HT1080 (cell line): ENCODE measurements around the gene POLA2. TPM values are rescaled to one million over a fixed set of nuclear protein-coding genes. Genes with fewer than 3 reads are reported as not detected.
"Not testable (repeated sequence)": the region's sequence is repeated elsewhere in the genome, so short reads cannot be mapped to it uniquely, and the experiment has no call there.

ENCODE experiments used
- DNase-seq: peaks from one replicate; pipeline ENCODE4 v3.0.0-alpha.2; 2015; ENCODE audit warnings: low read depth
- total RNA-seq: library from RNA; depleted of rRNA; stranded (reverse); fragments of >200 nt; shearing (Covaris generic); gene quantifications from 2 replicates; pipeline ENCODE4 v1.2.3, GENCODE V29; 2014; rRNA removed

POLA2 gene
- total RNA-seq, 1 experiment from 2014 or later, result 24.2 TPM

DNA sequence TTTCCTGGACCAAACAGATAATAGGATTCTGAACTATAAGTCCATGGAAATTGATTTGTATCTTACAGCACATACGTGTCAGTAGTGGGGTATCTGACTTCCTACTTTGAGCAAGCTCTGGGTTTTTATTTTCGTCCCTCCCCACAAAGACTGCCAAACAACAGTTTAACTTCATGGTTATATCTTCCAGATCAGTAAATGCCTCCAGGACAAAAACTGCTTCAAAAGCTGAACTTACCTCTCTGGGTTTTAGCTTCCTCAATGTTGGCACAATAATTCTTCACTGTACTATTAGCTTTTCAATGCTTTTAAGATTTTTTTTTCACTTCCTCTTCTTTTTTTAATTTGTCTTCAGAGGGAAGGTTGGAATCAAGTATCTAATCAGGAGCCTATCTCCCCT, 67.7 kb downstream of the POLA2 start:
- no peak for DNase-seq

DNA sequence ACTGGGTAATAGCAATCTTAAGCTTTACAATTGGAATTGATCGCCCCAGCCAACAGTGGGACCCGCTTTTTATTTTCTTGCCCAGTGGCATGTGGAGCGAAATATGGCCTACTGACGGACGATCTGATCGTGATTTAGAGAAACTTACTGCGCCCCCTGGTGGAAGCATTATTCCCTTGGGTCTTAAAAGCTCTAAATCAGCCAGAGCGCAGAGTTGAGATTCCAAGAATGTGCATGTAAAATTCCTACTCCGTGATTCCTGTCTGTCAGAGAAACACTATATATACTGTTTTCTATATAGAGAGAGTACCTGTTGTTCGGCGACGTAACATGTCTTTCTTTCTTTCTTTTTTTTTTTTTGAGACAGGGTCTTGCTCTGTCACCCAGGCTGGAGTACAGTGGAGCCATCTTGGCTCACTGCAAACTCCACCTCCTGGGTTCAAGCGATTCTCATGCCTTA, 68.2 kb downstream of the POLA2 start:
- peak; percentile 77 for DNase-seq

DNA sequence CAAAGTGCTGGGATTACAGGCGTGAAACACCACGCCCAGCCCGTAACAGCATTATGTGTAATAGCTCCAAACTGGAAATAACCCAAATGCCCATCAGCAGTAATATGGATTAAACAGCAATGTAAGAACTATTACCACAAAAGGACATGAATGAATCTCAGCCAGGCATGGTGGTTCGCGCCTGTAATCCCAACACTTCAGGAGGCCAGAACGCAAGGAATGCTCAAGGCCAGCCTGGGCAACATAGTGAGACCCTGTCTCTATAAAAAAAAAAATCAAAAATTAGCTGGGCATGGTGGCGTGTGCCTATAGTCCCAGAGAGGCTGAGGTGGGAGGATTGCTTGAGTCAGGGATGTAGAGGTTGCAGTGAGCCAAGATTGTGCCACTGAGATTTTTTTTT, 68.8 kb downstream of the POLA2 start:
- no peak for DNase-seq

DNA sequence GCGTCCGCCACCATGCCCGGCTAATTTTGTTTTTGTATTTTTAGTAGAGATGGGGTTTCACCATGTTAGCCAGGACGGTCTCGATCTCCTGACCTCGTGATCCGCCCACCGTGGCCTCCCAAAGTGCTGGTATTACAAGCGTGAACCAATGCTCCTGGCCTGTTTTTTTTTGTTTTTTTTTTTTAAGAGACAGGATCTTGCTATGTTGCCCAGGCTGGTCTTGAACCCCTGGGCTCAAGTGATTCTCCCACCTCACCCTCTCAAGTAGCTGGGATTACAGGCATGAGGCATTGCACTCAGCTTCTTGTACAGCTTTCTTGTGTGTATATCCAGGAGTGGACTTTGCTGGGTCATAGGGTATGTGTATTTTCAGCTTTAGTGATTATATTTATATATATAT, 70.8 kb downstream of the POLA2 start:
- not testable (repeated sequence) for DNase-seq

DNA sequence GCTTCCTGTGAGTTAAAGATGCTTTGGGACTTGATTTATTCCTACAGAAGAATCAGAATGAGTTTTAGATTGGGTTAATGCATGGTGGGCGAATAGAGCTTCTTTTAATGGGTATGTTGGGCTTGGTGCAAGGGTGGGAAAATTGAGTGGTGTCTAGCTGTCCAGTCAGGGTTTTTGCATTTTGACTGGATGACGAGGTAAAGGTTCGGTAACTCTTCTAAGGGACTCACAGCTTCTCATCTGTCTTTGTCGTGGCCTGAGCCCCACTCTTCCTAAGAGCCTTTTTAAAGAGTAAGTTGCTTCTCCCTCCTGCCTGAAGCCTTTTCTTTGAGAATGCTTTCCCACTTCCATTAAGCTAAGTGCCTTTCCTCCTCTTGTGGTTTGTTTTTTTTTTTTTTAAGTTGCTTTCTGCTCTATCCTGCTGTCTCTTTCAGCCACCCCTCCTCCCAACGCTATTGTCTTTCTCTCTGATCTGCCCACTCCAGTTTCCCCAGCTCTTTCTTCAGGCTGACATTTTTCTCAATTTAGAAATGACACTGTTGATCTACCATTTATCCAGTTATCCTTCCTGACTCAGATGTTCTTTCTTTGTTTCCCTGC, 73.0 kb downstream of the POLA2 start:
- no peak for DNase-seq

DNA sequence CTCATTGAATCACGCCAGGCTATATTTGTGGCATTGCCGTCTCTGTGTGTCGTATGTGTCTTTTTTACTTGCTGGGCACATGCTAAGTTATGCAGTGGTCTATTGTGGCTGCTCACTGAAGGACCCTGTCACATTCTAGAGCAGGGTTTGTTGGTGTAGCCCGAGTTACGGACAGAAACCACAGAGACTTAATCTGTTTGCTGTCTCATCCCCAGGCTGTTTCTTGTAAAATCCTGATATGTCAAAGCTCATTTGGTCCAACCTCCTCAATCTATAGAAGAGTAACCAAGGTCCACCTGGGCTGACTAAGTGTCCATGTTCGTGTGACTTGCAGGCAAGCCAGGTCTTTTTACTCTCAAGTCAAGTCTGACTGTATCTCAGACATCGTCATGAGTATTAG, 76.9 kb downstream of the POLA2 start:
- DNase-seq, result no peak

DNA sequence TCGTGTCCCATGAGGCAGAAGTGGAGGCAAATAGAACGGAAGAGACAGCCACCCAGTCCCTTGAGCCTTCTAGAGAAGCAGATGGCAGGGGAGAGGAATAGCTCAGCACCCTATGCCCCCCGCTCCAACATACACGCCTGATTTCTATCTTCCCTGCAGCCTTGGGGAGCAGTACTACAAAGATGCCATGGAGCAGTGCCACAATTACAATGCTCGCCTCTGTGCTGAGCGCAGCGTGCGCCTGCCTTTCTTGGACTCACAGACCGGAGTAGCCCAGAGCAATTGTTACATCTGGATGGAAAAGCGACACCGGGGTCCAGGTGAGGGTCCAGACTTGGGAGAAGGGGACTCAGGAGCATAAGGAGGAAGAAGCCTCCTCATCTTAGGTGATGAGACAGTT, 78.5 kb downstream of the POLA2 start:
- DNase-seq, result no peak

DNA sequence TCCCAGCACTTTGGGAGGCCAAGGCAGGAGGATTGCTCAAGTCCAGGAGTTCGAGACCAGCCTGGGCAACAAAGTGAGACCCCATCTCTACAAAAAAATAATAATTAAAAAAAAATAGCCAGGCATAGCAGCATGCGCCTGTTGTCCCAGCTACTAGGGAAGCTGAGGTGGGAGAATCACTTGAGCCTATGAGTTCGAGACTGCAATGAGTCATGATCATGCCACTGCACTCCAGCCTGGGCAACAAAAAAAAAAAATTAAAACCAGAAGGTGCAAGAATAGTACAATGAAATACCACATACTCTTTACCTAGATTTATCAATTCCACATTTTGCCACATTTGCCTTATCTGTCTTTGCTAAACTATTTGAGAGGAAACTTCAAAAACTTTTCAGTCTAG, 80.1 kb downstream of the POLA2 start:
- no peak for DNase-seq

Other genes starting within 250 kb of the POLA2 start
- 237 and 263 TPM in 2 replicates for gene ARL2, start 247.8 kb upstream of the POLA2 start, total RNA-seq
- gene SNX15, start 234.5 kb upstream of the POLA2 start, total RNA-seq, result 20.1 and 23.1 TPM in 2 replicates
- gene SAC3D1, start 220.8 kb upstream of the POLA2 start, total RNA-seq, result 21.3 and 25.1 TPM in 2 replicates
- 0.23 TPM in 1 of 2 replicates, not detected in the other for gene NAALADL1, start 203.4 kb upstream of the POLA2 start, total RNA-seq
- 63.3 and 78.4 TPM in 2 replicates for gene CDCA5, start 177.9 kb upstream of the POLA2 start, total RNA-seq
- gene ZFPL1, start 177.7 kb upstream of the POLA2 start, total RNA-seq, result 39.7 and 56.6 TPM in 2 replicates
- 139 and 163 TPM in 2 replicates for gene VPS51, start 165.7 kb upstream of the POLA2 start, total RNA-seq
- 4.8 and 5.5 TPM in 2 replicates for gene TM7SF2, start 150.1 kb upstream of the POLA2 start, total RNA-seq
- gene ZNHIT2, start 144.3 kb upstream of the POLA2 start, total RNA-seq, result 42.9 and 43.6 TPM in 2 replicates
- gene FAU, start 139.8 kb upstream of the POLA2 start, total RNA-seq, result 410 and 898 TPM in 2 replicates
- 100 and 124 TPM in 2 replicates for gene MRPL49, start 139.6 kb upstream of the POLA2 start, total RNA-seq
- gene SYVN1, start 127.4 kb upstream of the POLA2 start, total RNA-seq, result 10.1 and 11.2 TPM in 2 replicates
- gene SPDYC, start 91.7 kb upstream of the POLA2 start, total RNA-seq, result not detected in 2 replicates
- gene CAPN1, start 80.0 kb upstream of the POLA2 start, total RNA-seq, result 90.6 and 105 TPM in 2 replicates
- gene CDC42EP2, start 52.9 kb downstream of the POLA2 start, total RNA-seq, result 35.3 and 42.7 TPM in 2 replicates
- gene DPF2, start 71.9 kb downstream of the POLA2 start, total RNA-seq, result 43.7 and 50.8 TPM in 2 replicates
- 0.40 and 0.51 TPM in 2 replicates for gene TIGD3, start 92.8 kb downstream of the POLA2 start, total RNA-seq
- gene SLC25A45, start 120.7 kb downstream of the POLA2 start, total RNA-seq, result 1.4 and 1.9 TPM in 2 replicates
- 26.4 and 32.1 TPM in 2 replicates for gene FRMD8, start 124.7 kb downstream of the POLA2 start, total RNA-seq
- 7.9 and 12.9 TPM in 2 replicates for gene NEAT1, start 160.8 kb downstream of the POLA2 start, total RNA-seq
- gene MALAT1, start 237.1 kb downstream of the POLA2 start, total RNA-seq, result 433 and 571 TPM in 2 replicates